Measurements from ENCODE around the gene EPS15.
"Not testable (repeated sequence)": the region's sequence is repeated elsewhere in the genome, so short reads cannot be mapped to it uniquely, and the experiment has no call there.

The EPS15 gene

DNA sequence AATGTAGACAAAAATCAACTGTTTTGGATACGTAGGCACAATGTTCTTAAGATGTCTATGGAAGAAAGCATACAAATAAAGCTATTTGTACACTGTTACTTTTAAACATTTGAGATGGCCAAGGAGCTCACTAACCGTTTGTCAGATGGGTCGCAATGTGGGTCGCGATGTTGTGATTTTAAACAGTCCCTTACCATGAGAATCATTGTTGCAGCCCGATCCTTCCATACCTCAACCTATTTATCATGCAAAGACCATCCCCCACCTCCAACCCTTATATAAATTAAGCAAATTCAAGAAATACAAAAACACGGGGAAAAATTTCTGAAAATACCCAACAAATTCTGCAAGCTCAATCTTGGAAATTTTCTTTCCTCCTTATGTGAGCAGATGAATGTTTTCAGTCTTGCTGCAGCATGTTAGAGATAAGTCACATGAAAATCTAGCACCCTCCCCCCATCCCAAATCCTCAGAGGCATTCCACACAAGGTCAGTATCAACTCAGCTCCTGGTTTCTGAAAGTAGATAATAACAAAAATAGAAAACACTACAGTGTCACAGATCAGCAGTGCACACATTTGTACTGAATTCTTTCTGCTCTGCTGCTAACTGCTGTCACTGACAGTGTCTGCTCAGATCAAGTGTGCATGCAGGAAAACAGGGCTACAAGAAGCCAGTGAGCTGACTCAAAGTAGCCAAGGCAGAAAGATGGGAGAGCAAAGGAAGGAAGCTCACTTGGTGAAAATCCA, 95.8 kb downstream of the EPS15 start:
- DNase-seq (ENCODE audit: low spot score) = peak; percentile 46

- peak; percentile 21 for DNase-seq (ENCODE audit: low spot score)
Measured at GRCh38 chr1:51422367-51423072, 96.5 kb downstream of the EPS15 start.

DNA sequence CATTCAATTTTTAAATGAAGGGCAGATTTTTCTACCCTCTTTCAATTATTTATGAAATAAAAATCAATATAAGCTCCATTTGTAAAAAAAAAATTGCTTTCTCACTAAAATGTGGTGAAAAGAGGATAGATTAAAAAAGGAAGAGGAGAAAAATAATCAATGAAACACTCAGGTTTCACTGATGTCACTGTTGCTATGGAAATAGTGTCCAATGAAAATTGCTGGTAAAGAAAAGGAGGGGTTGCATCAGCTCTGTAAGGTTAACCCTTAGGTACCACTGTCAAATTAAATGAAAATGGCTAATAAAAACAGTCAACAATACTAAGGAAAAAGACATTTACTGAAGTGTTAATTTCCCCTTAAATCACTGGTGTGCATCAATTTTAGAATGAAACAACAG, 97.1 kb downstream of the EPS15 start:
- peak; percentile 81 for DNase-seq (ENCODE audit: low spot score)

- no peak for DNase-seq (ENCODE audit: low spot score)
Measured at GRCh38 chr1:51420867-51421627, 98.0 kb downstream of the EPS15 start.

DNA sequence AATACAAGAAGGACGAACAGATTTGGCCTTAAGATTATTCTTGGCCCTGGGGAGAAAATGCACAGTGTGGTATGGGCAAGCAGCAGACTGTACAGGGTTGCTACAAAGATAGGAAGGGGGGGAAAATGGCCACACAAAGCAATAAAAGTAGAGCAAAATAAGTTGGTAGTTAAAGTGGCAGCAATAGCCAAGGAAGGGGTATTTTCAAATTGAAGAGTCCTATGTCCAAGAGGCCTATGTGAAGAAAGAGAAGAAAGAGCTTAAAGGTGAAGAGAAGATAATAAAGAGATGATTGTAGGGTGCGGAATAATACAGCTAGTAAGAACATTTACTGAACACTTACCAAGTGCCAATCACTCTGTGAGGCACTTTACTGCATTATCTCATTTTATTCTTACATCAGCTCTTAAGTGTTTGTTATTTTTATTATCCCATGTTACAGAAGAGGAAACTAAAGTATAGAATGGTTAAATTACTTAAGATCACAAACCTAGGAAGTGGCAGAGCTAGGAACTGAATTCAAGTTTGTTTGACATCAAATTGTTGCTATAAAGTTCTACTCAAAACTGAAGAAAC, 100.6 kb downstream of the EPS15 start:
- DNase-seq (ENCODE audit: low spot score) = no peak

- no peak for DNase-seq (ENCODE audit: low spot score)
Measured at GRCh38 chr1:51417496-51418383, 101.3 kb downstream of the EPS15 start.

DNA sequence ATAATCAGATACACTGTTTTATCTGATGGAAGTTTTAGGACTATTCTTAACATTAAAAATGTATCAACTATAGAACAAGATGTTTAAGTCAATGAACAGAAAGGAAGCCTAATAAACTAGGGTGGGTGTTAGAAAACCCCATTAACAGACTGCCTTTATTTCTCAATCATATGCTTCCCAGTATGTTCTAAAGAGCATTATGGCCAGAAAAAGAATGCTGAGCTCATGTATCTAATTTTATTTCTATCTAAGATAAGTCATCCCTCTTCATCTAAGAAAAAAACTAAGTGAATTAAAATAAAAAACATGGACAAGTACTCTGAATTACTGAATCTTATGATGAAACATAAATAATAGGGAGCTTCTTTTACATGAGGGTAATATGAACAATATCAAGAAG, 102.2 kb downstream of the EPS15 start:
- DNase-seq (ENCODE audit: low spot score) = no peak

GRCh38 chr1:51415963-51416362, 103.1 kb downstream of the EPS15 start:
- no peak for DNase-seq (ENCODE audit: low spot score)

GRCh38 chr1:51414811-51415210, 104.3 kb downstream of the EPS15 start:
- DNase-seq (ENCODE audit: low spot score) = no peak

- DNase-seq (ENCODE audit: low spot score) = not testable (repeated sequence)
Measured at GRCh38 chr1:51411820-51412219, 107.2 kb downstream of the EPS15 start.

DNA sequence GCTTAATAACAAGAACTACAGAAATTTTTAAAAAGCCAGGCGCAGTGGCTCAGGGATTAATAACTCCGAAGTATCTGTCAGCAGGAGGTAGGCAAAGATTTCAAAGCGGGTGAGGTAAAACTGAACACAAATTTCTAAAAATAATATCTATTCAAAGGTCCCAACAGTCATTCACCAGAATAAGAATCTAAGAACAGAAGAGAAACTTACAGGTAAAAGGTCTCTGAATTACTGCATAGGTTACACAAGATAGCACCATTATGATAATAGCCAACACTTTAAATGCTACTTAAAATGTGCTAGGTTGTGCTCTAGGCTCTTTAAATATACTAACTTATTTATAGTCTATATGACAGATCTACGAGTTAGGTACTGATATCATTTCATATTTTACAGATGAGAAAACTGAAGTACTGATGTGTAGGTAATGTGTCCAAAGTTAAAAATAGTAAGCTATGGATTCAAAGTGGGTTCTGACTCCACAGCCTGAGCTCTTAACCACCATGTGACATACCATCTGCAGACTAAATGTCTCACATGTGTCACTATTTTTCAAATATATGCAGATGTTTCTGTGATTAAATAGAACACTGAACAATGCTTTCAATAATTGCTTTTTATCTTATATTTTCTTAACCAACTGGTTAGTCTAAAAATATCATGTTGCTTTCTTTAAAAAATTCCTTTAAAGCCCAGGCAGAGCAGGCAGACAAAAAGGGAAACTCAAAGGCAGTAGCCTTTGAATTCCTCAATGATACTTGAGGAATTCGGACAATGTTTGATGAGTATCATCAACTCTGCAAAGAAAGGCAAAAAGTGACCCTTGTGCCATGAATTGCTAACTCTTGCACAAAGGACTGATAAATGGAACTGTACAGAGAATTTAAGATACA, 108.3 kb downstream of the EPS15 start:
- no peak for DNase-seq (ENCODE audit: low spot score)

- not testable (repeated sequence) for DNase-seq (ENCODE audit: low spot score)
Measured at GRCh38 chr1:51409755-51410541, 109.1 kb downstream of the EPS15 start.

DNA sequence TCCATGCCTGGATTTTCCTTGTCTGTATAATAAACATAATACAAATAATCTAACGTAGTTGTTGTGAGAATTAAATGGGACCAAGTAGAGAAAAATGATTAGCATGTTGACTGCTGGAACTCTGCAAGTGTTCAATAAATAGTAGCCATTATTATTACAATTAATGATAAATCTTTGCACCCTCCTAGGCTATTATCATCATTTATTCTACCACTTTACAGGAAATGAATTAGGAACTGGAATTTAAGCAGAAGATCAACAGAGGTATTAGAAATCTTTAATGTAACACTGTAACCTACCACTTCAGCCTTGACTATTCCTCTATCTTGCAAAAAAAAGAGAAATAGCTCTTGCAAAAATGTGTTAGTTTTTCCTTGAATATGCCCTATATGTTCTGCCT, 126.8 kb downstream of the EPS15 start:
- DNase-seq (ENCODE audit: low spot score) = no peak

- not testable (repeated sequence) for DNase-seq (ENCODE audit: low spot score)
Measured at GRCh38 chr1:51390641-51391040, 128.4 kb downstream of the EPS15 start.

GRCh38 chr1:51387288-51387687, 131.8 kb downstream of the EPS15 start:
- not testable (repeated sequence) for DNase-seq (ENCODE audit: low spot score)

- DNase-seq (ENCODE audit: low spot score) = not testable (repeated sequence)
Measured at GRCh38 chr1:51386259-51386658, 132.8 kb downstream of the EPS15 start.

GRCh38 chr1:51385776-51386175, 133.3 kb downstream of the EPS15 start:
- DNase-seq (ENCODE audit: low spot score) = no peak

- no peak for DNase-seq (ENCODE audit: low spot score)
Measured at GRCh38 chr1:51381964-51382363, 137.1 kb downstream of the EPS15 start.

DNA sequence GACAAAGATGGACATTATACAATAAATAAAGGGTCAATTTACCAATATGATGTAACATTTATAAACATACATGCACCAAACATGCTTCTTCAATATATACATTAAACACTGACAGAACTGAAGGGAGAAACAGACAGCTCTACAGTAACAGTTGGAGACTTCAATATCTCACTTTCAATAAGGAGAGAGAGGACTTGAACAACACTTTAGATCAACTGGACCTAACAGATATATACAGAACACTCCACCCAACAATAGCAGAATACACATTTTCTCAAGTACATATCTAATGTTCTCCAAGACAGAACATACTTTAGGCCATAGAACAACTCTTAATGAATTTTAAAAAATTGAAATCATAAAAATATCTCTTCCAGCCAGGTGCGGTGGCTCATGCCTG, 138.1 kb downstream of the EPS15 start:
- DNase-seq (ENCODE audit: low spot score) = no peak

DNA sequence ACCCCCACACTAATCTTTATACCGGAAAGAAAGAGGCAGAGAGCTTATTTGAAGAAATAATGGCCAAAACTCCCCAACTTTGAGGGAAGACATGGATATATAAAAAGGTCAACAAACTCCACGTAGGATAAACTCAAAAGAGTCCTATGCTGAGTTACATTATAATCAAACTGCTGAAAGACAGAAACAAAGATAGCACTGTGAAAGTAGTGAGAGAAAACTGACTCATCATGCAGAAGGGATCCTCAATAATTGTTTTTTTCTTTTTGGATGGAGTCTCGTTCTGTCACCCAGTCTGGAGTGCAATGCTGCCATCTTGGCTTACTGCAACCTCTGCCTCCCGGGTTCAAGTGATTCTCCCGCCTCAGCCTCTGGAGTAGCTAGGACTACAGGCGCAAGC, 140.2 kb downstream of the EPS15 start:
- no peak for DNase-seq (ENCODE audit: low spot score)

All from pons (tissue), 1 donor.